Right hindlimb (tissue), 1 donor: ENCODE measurements around the gene RGS3.
A peak's percentile ranks its signal among the peaks of the same experiment; 100 is the strongest.

Source experiments
- DNase-seq: peaks from one replicate; pipeline ENCODE4 v3.0.0-alpha.2; 2018

RGS3 gene

DNA sequence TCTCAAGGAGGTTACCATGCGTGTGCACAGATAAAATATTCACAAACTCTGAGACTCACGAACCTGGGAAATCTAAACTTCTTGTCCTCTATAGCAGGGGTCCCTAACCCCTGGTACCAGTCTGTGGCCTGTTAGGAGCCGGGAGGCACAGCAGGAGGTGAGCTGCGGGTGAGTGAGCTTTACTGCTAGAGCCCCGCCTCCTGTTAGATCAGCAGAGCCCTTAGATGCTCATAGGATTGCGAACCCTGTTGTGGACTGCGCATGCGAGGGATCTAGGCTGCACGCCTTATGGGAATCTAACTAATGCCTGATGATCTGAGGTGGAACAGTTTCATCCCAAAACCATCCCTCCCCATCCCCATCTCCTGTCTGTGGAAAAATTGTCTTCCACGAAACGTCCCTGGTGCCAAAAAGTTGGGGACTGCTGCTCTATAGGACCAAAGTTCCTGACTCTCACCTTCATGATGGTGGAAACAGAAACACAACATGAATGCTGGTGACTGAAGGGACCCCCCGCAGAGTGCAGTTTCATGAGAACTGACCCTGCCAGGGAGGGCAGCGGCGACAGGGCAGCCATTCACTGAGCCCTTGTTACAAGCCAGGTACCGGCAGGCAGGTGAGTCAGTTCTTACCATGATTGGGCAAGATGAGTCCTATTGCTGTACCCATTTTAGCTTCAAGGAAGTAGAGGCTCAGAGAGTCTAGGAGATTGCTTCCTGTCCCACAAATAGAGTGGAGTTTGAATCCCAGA is 181.9 kb downstream of the RGS3 start:
- DNase-seq, result peak; percentile 12

DNA sequence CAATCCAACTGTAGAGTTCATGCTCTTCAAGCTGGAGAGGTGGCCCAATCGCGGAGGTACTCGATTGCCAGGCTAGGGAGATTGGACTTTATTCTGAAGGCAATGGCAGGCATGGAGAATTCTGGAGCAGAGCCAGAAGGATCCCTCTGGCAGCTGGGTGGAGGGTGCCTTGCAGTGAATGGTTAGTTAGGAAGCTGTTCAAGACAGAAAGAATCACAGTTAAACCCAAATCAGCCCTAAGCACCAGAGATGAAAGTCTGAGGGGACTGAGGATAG is 182.4 kb downstream of the RGS3 start:
- DNase-seq, result peak; percentile 13

DNA sequence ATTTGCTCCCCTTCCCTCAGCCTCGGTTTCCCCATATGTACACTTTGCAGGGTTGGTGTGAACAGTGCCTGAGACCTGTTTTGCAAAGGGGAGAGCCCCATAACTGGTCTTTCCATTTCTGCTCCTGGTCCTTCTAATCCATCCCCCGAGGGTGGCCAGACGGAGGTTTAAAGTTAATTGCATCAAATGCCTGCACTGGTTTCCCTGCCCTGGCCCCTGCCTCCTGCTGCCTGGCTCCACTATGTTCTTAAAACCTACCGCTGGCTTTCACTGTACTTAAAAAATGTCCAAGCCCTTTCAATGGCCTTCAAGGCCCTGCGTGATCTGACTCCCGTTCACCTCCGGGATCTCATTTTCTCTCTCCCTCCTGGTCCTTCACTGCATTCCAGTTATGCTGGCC is 183.0 kb downstream of the RGS3 start:
- DNase-seq, result peak; percentile 13
